HG03139 (cell line): ENCODE measurements around the gene CDH13.

Experiments
- ATAC-seq: cut with Tn5 transposase; IDR thresholded peaks from one replicate; pipeline ENCODE4 v1.9.1; 2021; ENCODE audit not compliant: unreplicated experiment

Gene CDH13

DNA sequence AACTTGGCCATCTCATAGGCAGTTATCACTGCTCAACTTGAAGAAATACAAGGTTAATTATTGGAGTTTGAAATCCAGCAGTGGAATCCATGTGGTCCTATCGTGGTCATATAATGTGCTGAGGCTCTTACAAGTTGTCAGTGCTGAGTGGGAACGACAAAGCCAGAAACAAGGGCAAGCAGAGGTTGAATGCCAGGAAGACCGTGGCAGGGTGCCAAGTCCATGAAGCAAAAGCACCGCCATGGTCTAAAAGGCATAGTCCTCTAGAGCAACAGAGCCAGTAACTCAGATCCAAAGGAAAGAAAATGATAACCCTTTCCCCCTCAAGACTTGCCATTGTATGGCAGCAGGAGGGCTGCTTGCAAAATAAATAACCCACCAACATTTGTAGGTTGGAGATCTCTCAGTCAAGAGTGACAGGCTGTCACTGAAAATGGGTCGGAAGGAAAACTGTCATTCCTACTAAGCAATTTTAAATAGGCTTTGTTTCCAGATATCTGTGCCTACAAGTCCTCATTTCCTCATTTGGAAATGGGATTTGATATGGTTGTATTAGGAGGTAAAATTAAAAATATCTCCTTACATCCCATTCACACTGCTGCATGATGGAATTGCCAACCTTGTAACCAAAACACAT is 1144.7 kb downstream of the CDH13 start:
- no peak for ATAC-seq

DNA sequence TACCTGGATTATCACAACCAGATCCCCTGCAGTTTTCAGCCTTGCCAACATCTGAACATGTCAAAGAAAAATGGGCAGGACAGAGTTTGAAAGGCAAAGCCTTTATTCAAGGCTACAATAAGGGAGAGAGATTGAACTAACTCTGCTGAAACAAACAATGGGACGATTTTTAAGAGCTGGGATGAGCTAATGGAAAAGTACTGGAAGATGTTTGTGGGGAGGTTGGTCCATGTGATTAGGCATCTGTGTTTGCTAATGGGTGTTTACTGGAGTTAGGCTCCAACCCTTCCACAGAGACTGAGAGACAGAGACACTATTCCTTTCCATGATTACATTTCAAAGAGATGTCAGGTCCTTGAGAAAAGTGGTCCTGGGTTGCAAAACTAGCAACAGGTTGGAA is 1146.0 kb downstream of the CDH13 start:
- no peak for ATAC-seq

DNA sequence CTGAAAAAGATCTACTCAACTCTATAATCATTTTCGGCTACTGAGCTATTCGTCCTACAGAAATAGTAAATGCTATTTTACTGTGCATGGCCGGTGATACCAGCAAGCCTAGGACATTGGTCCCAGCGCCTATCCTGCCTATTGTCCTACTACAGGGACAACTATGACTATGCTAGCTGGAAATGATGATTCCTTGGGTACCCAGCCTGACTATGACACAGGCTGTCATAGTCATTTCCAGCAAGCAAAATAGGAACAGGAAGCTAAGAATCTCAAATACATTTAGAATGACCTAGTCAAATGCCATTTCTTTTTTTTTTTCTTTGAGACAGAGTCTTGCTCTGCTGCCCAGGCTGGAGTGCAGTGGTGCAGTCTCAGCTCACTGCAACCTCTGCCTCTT is 1147.3 kb downstream of the CDH13 start:
- ATAC-seq, result no peak

DNA sequence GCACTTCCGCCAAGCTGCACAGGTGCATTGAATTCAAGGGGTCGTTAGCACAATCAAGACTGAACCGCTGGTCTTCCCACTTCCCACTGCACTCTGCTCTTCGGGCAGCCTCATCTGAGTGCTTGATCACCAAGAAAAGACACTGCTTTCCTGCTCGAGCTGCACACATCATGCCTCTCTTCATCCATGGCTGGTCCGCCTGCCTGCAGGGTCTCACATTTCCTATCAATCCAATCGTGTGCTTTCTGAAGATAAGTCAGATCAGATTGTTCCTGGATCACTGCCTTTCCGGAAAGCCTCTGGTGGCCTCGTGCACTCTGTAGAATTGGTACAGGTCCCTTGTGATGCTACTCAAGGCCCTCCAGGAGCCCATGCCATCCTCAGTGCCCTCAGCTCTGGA is 1150.2 kb downstream of the CDH13 start:
- no peak for ATAC-seq

DNA sequence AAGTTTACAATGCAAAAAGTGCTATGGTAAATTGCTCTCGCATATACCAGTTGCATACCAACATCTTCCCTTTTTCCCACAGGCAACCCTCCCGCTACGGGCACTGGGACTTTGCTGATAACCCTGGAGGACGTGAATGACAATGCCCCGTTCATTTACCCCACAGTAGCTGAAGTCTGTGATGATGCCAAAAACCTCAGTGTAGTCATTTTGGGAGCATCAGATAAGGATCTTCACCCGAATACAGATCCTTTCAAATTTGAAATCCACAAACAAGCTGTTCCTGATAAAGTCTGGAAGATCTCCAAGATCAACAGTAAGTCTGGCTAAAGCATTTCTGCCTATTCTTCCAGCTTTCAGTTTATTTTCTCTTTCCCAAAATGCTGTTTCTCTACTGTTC is 1153.1 kb downstream of the CDH13 start:
- no peak for ATAC-seq

DNA sequence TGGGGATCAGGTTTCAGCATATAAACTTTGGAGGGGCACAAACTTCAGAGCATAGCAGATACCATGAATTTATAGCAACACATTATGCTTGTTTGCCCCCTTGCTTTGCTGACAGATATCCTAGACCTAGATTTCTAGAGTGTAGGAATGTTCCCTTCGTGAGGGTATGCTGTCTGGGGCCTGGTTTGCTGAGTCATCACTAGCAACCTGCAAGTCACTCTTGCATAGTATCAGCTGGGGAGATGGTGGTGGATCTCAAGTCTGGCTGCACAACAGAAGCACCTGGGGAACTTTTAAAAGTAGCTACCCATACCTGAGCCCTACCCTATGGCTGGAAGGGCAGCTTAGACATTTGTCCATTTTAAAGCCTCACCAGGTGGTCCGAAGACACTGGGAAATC is 1158.7 kb downstream of the CDH13 start:
- ATAC-seq, result no peak

DNA sequence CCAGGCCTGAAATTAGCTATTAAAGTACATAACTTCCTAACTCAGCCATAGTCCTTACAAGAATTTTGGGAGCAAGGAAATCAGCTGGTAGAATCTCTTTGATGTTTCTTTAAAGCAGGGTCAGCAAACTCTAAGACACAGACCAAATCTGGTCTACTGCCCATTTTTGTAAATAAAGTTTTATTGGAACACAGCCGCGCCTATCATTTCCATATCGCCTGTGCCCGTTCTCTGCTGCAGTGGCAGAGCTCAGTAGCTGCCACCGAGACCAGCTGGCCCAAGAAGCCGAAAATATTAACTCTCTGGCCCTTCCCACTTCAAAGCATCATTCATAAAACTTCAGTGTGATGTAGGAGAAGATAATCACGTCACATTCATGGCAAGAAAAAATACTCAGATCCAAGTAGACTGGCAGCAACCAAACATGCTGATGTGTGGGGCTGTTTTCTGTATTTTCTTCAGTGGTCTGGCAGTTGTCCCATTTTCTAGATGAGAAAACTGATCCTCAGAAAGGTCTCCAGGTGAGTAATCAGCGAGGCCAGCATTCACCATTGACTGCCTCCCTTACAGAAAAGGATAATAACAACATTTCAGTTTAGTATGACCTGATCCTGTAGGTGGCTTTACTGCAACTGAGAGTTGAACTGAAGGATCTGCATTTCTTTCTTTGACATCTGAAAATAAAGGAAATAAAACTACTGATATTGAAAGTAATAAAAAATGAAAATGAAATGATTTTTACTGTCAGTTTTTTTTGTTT is 1163.1 kb downstream of the CDH13 start:
- no peak for ATAC-seq

DNA sequence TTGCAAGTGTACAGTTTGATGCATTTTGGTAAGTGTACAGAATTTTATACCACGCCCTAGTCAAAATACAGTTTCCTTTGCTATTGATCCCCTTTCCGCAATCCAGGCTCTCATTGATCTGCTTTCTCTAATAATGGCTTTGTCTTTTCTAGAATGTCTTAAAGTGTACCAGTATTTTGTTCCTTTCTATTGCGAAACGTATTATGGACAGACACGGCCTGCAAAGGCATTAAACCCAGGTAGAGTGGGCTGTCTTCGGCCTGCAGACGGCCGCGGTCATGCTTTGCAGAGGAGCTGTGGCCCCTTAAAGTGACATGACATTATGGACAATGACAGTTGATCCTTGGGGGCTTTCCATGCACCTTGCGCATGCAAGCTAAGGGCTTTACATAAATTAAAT is 1165.1 kb downstream of the CDH13 start:
- no peak for ATAC-seq

DNA sequence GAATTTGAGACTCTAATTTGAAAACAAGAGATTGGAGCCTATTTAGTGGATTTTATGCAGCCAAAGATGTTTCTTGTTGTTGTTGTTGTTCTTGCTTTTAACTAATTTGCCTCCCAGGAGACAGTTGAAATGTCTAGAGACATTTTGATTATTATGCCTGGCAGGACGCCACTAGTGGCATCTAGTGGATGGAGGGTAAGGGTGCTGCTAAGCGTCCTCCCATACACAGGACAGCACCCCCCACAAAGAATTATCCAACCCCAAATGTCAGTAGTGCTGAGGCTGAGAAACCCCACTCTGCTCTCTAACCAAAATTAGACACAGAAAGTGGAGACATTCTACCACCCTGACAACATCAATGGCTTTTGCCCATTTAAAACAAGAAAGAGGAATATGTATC is 1165.6 kb downstream of the CDH13 start:
- ATAC-seq, result no peak

DNA sequence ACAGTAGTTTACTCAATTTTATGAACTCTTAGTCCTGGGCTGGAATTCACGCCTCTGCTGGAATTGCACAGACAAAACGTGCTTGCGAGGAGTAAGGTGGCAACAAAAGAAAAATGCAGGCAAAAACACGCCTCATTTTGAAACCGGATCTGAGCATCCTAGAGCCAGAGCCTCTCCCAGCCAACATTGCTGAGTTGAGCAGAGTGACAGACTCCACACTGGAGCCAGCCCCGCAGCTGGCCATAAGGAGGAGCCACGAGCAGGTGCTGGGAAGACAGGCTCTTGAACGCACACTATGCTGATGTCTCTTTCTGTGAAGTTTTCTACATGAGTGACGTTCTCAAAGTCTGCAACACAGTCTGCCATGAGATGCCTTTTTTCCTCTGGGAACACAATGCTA is 1166.4 kb downstream of the CDH13 start:
- ATAC-seq, result no peak

DNA sequence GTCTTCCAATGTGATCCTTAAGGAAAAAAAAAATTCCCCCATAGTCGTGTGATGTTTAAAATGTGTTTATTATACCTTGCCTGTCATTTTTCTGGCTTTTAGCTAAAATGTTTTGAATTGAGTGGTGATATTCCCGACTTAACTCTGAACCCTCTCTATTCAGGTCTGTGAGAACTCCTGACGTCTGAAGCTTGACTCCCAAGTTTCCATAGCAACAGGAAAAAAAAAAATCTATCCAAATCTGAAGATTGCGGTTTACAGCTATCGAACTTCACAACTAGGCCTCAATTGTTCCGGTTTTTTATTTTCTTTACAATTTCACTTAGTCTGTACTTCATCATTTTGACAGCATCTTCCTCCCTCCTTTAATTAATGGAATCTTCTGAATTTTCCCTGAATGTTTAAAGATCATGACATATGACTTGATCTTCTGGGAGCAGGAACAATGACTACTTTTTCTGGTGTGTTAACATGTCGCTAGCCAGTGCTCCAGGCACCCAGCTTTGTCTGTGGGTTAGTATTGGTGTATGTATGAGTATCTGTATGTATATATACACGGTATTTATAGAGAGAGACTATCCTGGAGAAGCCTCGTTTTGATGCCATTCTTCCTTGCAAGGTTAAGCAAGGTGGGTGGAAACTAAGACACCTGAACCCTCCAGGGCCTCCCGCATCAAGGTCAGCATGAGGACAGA is 1168.2 kb downstream of the CDH13 start:
- ATAC-seq, result no peak

DNA sequence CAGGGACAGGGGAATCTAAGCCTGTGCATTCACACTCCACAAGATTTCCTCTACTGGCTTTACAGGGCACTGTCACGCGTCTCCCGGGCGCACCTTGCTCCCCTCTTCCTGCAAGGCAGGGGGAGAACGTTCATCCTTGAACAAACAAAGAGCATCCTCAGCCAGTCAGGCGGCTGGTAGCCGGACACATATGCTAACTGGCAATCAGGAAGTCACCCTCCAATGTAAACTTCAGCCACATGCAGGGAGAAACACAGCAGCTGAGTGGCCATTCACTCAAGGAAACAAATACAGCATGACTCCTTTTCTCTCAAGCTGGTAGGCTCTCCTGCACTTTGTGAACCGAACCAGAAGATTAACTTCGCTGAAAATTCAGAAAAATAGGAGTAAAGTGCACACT is 1170.2 kb downstream of the CDH13 start:
- no peak for ATAC-seq

DNA sequence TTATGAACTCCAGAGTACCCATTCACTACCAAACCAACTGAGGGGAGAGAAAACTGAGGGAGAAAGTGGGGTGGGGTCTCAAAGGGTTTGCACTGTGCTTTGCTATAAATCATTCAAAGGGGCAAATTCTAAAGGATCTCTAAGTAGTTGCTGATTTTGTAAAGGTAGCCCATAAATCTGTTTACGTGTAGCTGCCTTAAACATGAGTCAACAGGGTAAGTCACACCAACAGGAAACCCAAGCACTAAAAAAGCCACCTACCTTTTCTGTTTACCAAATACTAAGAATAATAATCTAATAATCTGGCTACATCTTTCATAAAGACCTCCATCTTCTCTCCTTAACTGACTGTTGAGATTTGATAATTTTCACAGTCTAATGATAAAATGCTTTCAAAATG is 1172.6 kb downstream of the CDH13 start:
- ATAC-seq, result no peak

DNA sequence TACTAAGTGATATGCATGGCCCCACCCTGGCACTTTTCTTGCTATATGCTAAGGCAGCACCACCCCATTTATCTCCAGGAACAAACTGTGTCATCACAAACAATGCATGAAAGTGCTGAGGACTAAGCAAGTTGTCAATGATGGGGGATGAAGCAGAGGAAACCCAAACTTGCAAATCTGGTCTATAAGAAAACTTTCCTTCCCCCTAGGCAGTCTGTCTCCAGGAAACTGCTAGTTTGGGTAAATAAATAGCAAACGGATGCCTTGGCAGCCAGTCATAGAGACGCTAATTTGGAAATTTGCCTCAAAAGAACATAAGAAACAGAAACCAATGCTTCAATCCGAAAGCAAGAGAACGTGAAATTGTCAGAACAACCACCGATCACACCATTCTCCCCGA is 1175.4 kb downstream of the CDH13 start:
- peak; percentile 55 for ATAC-seq

DNA sequence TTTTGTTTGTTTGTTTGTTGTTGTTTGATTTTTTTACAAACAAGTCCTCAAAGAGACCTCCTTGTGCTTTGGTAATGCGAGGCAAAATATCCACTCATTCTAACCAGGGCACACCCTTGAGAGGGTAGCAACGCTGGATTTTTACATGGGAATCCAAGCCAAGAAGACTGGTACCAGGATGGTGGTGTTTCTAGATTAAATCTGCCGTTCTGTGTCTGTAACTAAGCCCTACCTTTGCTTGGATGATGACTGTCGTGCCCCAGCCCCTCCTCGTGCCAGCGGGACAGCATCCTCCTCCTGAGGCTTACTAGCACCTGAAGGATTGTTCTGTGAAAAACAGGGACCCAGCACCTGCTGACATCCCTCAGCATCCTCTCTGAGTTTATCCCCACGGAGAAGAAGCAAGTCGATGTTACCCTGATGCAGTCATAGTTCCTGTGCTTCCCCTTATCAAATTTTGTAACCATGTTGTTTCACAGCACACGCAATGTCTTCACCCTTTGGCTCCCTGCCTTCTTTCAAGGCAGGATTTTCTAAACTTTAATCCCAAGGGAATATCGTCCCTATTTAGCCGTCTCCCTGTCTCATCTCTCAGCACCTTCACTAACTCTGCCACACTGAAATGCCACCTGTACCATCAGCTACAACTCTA is 1175.9 kb downstream of the CDH13 start:
- peak; percentile 13 for ATAC-seq

DNA sequence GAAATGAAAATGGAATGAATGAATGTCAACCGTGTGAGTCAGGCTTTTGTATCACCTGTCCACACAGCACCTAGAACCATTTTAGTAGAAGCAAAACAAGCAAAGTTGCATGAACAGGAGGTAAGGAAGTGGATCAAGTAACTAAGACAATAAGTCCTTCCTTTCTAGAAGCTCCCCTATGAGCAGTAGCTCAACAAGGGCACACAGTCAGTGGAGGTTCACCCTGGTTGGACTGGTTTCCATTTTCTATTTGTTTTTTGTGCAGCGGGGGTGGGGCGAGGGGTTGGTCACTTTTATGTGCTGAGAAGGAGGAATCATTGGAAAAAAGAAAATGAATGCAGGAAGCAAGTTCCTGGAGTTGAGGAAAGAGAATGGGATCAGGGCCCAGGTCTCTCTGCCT is 1177.0 kb downstream of the CDH13 start:
- ATAC-seq, result no peak

DNA sequence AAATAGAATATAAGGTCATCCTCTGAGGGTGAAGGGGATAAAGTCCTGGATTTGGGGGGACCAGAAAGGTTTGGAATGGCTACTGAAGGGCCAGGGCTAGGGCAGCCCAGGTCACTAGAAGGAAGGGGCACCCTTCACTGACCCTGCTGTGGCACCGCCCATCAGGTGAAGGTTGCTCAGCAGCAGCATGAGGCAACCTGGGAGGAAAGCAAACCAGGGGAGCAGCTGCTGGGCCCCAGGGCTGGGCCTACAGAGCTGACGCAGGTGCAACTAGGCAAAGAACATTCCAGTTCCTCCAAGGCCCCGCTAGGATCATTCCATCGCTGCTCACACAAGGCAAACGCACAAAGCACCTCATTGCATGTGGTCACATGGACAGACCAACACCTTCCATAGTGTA is 1177.6 kb downstream of the CDH13 start:
- ATAC-seq, result no peak

DNA sequence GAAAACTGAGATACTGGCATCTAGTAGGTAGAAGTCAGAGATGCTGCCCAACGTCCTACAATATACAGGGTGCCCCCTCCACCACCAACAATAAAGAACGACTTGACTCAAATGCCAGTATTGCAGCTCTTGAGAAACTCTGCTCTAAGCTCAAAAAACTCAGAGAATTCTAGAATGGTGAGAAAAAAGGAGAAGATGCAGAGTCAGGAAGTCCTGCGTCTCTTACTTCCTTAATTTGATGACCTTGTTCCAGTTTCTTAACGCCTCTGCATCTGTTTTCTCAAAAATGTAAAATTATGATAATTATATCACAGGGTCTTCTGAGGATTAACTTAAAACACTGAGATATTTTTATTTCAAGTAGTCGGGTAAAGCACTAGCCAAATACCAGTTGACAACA is 1179.3 kb downstream of the CDH13 start:
- no peak for ATAC-seq

DNA sequence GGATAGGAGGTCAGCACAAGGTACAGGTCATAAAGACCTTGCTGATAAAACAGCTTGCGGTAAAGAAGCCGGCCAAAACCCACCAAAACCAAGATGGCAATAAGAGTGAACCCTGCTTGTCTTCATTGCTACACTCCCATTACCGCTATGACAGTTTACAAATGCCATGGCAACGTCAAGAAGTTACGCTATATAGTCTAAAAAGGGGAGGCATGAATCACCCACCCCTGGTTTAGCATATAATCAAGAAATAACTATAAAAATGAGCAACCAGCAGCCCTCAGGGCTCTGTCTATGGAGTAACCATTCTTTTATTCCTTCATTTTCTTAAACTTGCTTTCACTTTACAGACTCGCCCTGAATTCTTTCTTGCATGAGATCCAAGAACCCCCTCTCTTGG is 1180.0 kb downstream of the CDH13 start:
- no peak for ATAC-seq

DNA sequence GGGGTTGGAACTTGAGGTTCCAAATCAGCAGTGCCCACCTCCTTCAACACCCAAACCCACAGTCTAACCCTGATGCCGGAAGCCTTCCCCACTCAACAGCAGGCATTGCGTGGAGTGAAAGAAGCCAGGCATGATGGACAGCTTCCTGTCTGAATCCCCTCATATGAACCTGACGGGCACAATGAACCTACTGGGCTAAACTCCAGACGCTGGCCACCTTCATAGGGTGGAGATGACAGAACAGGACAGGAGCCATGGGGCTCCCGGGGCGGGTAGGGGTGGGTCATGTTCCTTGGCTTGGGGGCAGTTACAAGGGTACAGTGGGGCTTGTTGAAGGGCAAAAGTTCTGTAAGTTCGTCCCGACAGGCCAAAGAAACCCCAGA is 1180.5 kb downstream of the CDH13 start:
- no peak for ATAC-seq

DNA sequence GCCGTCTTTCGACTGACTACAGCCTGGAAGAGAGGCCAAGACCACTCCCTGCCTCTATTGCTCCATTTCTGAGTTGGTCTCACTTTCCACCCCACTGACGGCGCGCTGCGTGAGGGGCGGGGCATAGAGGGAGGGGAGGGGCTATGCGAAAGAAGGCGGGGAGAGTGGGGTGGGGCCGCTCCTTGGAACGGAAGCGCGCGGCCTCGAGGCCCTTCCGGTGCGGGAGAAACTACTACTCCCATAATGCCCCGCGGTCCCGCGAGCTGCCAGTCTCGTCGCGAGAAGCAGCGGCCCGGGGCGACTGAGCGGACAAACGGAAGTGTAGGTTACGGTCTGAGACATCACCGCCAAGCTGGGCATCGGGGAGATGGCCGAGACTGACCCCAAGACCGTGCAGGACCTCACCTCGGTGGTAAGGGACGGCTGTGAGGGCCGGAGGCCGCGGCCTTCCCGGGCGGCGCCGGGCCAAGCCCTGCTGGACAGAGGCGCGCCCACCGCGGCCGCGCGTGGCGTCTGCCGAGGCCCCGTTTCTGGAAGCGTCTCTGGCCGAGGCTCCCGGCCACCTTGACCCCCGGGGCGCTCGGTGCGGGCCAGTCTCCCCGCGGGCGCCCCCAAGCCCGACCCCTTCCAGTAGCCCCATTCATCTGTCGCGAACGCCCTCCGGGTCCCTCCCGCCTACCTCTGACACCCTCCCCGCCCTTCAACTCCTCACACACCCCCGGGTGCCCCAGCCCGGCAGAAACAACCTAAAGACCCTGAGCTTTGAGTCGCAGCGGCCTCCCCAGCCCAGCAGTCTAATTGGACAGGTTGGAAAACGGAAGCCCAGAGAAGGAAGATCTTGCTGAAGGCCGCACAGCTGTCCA is 1181.2 kb downstream of the CDH13 start, which contains the start of gene HSBP1:
TSS of gene HSBP1 (plus strand) at position 269 of the 863 bp plus-strand sequence. CDS start at position 368, 99 bp downstream.
- ATAC-seq, result peak; percentile 93
